HepG2 (cell line): Measurements from ENCODE around the gene STMN1. TPM values are rescaled to one million over a fixed set of nuclear protein-coding genes. Genes with fewer than 3 reads are reported as not detected.
A peak's percentile ranks its signal among the peaks of the same experiment; 100 is the strongest.
"Not testable (repeated sequence)": the region's sequence is repeated elsewhere in the genome, so short reads cannot be mapped to it uniquely, and the experiment has no call there.

Experiments used
- ATAC-seq: fragments of 200-7000 bp; cut with Tn5 transposase; 3 replicates; pipeline ENCODE4 v1.9.1; 2020; ENCODE audit warnings: mild to moderate bottlenecking, moderate library complexity
- BruUV-seq: library from RNA; stranded (reverse); fragments of 400-500 nt; replicated peaks from 2 replicates; lab custom pipeline; 2021; lab: Mats Ljungman, UMichigan
- CTCF ChIA-PET: fragments of 300-600 bp; formaldehyde crosslinking; extraction: SDS; loops from one replicate; lab custom pipeline; 2021; ENCODE audit warnings: low total read pairs, inconsistent platforms, low intra/inter-chr PET ratio; lab: Yijun Ruan, JAX
- POLR2A ChIA-PET: fragments of 350-600 bp; sonication (Branson Sonifier 250); formaldehyde crosslinking; loops from one replicate; lab custom pipeline; 2020; ENCODE audit warnings: antibody characterized with exemption, inconsistent platforms; lab: Yijun Ruan, JAX
- DNase-seq: peaks from one replicate; pipeline ENCODE4 v3.0.0-alpha.2; 2015; ENCODE audit warnings: low spot score
- FAIRE-seq: peaks from 3 replicates; lab custom pipeline; 2011; peaks lifted over from hg19 to GRCh38; lab: Jason Lieb, UNC
- H2AFZ ChIP-seq: one replicate; pipeline ENCODE4 v1.6.1; 2011; ENCODE audit warnings: low read length, inconsistent platforms
- H3K27ac ChIP-seq: fragments of 300-600 bp; 3 replicates; pipeline ENCODE4 v1.8.0; 2011; ENCODE audit warnings: mixed run types, mild to moderate bottlenecking, mixed read lengths, low read length, inconsistent platforms; ENCODE audit not compliant: insufficient read depth; ENCODE audit errors: extremely low read length
- H3K27me3 ChIP-seq, 2 experiments: fragments of 200-600 bp in 1 of 2; 2 replicates in 1 of 2; 3 replicates in 1 of 2; pipeline versions ENCODE4 v1.6.0 to v1.8.0; 2011; ENCODE audit warnings: low read length in 2 of 2, mild to moderate bottlenecking in 2 of 2, moderate library complexity in 2 of 2, inconsistent platforms in 1 of 2; ENCODE audit not compliant: insufficient read depth in 2 of 2, control insufficient read depth in 1 of 2
- H3K36me3 ChIP-seq, 2 experiments: fragments of 200-600 bp in 1 of 2; replicated peaks in 1 of 2; 2 replicates in 1 of 2; 3 replicates in 1 of 2; pipeline versions ENCODE4 v1.5.1 to v1.8.0; 2011; ENCODE audit warnings: low read length in 2 of 2, inconsistent platforms in 1 of 2; ENCODE audit not compliant: insufficient read depth in 2 of 2, control insufficient read depth in 1 of 2
- H3K4me1 ChIP-seq: 2 replicates; pipeline ENCODE4 v1.5.1; 2012; ENCODE audit warnings: low read length, inconsistent platforms; ENCODE audit not compliant: insufficient read depth
- H3K4me2 ChIP-seq: 2 replicates; pipeline ENCODE4 v1.6.0; 2011; ENCODE audit warnings: low read depth, low read length, inconsistent platforms
- H3K4me3 ChIP-seq, 3 experiments: fragments of 200-600 bp in 1 of 3; sonication (generic), shearing (Covaris generic) in 1 of 3; replicated peaks in 1 of 3; 2 replicates each; pipeline ENCODE4 v1.5.1; 2011 to 2016; ENCODE audit warnings: low read length in 3 of 3, inconsistent platforms in 2 of 3, low read depth in 2 of 3, mild to moderate bottlenecking in 2 of 3, control low read depth in 1 of 3, mixed read lengths in 1 of 3; ENCODE audit not compliant: insufficient read depth in 1 of 3
- H3K79me2 ChIP-seq: one replicate; pipeline ENCODE4 v1.6.1; 2011; ENCODE audit warnings: low read length, inconsistent platforms; ENCODE audit not compliant: insufficient read depth
- H3K9ac ChIP-seq: 2 replicates; pipeline ENCODE4 v1.6.0; 2011; ENCODE audit warnings: mild to moderate bottlenecking, low read depth, low read length, inconsistent platforms; ENCODE audit not compliant: insufficient read depth
- H3K9me3 ChIP-seq: 2 replicates; pipeline ENCODE4 v1.5.1; 2012; ENCODE audit warnings: mild to moderate bottlenecking, low read length
- H4K20me1 ChIP-seq: 2 replicates; pipeline ENCODE4 v1.6.0; 2011; ENCODE audit warnings: inconsistent platforms, mild to moderate bottlenecking, low read length, moderate library complexity; ENCODE audit not compliant: insufficient read depth
- ATF7 ChIP-seq, 2 experiments: fragments of 450-650 bp in 1 of 2; sonication (generic) in 1 of 2; formaldehyde crosslinking in 1 of 2; IDR thresholded peaks; 2 replicates each; pipeline versions ENCODE4 v1.4.0 to v1.6.1; 2016 to 2020; ENCODE audit warnings: antibody characterized with exemption in 1 of 2, mild to moderate bottlenecking in 1 of 2, missing genetic modification reagents in 1 of 2
- JUN ChIP-seq: sonication (generic); formaldehyde crosslinking; IDR thresholded peaks from 2 replicates; pipeline ENCODE4 v1.4.0; 2020; ENCODE audit warnings: mild to moderate bottlenecking, missing genetic modification reagents
- whole genome bisulfite sequencing: methylation state at CpG from one replicate; pipeline ENCODE4 v1.1.6; 2017; ENCODE audit warnings: low lambda C conversion rate; 5-methylcytosine and 5-hydroxymethylcytosine counted together
- in situ Hi-C: cut with HindIII; loops from 2 replicates; pipeline ENCODE4 v1.10.0; 2017; ENCODE audit warnings: low pct_unique_long_range_greater_than_20kb; ENCODE audit not compliant: extremely low pct_ligation_motif_present
- intact Hi-C: fragments of 100-400 bp; cut with micrococcal nuclease; formaldehyde crosslinking; loops from one replicate; pipeline ENCODE4 v1.10.0; 2022; ENCODE audit not compliant: unreplicated experiment
- polyA plus RNA-seq, 8 experiments: library from polyadenylated mRNA; depleted of rRNA in 3 of 8; stranded (reverse) in 7 of 8; unstranded in 1 of 8; fragments of >200 nt; fragmentation: Illumina TruSeq in 4 of 8; extraction: Trizol in 4 of 8; gene quantifications; 2 replicates each; pipeline versions ENCODE4 v1.2.1 to v1.2.3, GENCODE V29; 2011 to 2016; ENCODE audit warnings: low read depth in 4 of 8, missing spikeins in 1 of 8, mixed read lengths in 1 of 8; ENCODE audit not compliant: insufficient read depth in 1 of 8
- total RNA-seq, 5 experiments: library from RNA; depleted of rRNA; stranded (reverse); fragments of >200 nt; fragmentation: Illumina TruSeq; extraction: Trizol; gene quantifications; 2 replicates each; pipeline ENCODE4 v1.2.3, GENCODE V29; 2016; ENCODE audit warnings: low read depth in 1 of 5
- TF ChIP-seq, protein P1 (sequence below): sonication (generic); formaldehyde crosslinking; IDR thresholded peaks from 2 replicates; pipeline ENCODE4 v1.4.0; 2020; ENCODE audit warnings: missing genetic modification reagents

The STMN1 gene
- total and polyA plus RNA-seq, 2 of the 13 experiments (the other 11 are each of a cell fraction or from before 2014, with no cell fraction given): 45.9 to 409 TPM

DNA sequence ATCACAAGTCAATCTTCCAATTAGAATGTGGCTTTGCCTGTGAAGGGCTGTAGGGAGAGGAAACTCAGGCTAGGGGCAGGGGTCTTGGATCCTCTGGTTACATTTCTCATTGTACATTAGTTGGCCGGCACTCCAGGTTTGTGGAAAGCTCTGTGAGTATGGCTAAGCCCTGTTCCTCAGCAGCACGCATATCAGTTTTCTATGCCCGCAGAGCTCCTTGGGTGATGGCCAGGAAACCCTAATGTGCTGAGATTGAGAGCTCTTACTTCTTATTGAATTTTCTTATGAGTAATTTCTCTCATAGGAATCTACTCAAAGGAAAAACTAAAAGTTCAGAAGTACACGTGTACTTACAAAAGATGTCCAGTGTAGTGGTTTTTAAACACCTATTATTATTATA is 30.7 kb upstream of the STMN1 start (continued):
- TF ChIP-seq, protein P1, sequence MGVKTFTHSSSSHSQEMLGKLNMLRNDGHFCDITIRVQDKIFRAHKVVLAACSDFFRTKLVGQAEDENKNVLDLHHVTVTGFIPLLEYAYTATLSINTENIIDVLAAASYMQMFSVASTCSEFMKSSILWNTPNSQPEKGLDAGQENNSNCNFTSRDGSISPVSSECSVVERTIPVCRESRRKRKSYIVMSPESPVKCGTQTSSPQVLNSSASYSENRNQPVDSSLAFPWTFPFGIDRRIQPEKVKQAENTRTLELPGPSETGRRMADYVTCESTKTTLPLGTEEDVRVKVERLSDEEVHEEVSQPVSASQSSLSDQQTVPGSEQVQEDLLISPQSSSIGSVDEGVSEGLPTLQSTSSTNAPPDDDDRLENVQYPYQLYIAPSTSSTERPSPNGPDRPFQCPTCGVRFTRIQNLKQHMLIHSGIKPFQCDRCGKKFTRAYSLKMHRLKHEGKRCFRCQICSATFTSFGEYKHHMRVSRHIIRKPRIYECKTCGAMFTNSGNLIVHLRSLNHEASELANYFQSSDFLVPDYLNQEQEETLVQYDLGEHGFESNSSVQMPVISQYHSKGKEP (CRISPR knock-in tag): no peak

DNA sequence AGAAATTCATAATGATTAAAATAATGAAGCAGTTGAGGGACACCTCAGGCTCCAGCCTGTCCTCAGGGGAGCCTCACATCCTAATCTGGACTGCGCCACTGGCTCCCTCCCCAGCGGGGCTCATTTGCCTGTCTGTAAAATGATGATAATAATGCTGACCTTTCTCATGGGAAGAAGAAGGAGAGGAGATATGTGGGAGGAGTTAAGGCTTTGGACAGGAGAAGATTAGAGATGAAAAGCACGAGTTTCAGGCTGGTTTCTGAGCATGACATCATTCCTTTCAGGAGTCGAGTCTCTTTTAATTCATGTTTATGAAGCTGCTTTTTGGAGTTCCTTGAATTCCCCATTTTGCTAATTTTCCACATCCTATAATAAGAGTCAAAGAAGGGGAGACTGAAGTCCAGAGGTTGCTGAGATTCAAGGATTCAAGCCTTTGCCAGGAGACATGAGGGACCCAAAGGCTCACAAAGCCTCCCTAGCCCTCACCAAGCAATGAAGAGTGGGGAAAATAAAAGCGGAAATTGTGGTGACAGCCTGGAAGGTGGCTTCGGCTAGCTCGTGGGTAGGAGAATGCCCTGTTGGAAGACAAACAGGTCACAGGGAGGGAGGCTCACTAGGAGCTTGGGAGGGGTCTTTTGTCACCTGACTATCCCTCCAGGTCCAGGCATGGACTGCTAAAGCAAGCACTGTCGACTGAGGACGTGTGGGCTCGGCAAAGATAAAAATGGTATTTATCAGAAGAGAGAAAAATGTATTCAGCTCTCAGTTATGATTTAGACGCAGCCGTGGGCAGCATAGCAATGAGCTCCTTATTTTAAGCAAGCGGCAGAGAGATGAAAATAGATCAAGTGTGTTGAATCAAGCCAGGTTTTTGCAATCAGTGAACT is 27.5 kb upstream of the STMN1 start:
- H3K9ac ChIP-seq: no peak overlapping the region
- ChIA-PET CTCF (no interaction called here), POLR2A (no interaction called here)
- no peaks in the 10 kb centered on the region for H3K4me1 ChIP-seq
- in situ Hi-C loops: no loop called here
- no peak for DNase-seq
- no peak overlapping the region for H3K4me3 ChIP-seq
- no peak overlapping the region for H2AFZ ChIP-seq
- no peak overlapping the region for H3K4me2 ChIP-seq
- TF ChIP-seq JUN (CRISPR knock-in tag) (no peak), ATF7 (IDR thresholded peaks at IDR 0.05) (peak; percentile 29; the same call in 1 of the 2 replicates), ATF7 (CRISPR knock-in tag; IDR thresholded peaks at IDR 0.05) (no peak)
- TF ChIP-seq, all 625 proteins: peak for 1
- H3K27me3 ChIP-seq: peaks cover 0 to 21% of the 10 kb centered on the region in 2 experiments; a peak in 3 of 5 replicates
- ATAC-seq (no peak), FAIRE-seq (no peak)
- no peaks in the 10 kb centered on the region for H3K36me3 ChIP-seq
- no peak overlapping the region for H3K27ac ChIP-seq
- H3K79me2 ChIP-seq: no peaks in the 10 kb centered on the region
- no TSS peak for BruUV-seq
- 29% methylated on average over 13 of the region's 13 CpGs for WGBS
- no peaks in the 10 kb centered on the region for H3K9me3 ChIP-seq
- H4K20me1 ChIP-seq: no peaks in the 10 kb centered on the region
- intact Hi-C loops: no loop called here

DNA sequence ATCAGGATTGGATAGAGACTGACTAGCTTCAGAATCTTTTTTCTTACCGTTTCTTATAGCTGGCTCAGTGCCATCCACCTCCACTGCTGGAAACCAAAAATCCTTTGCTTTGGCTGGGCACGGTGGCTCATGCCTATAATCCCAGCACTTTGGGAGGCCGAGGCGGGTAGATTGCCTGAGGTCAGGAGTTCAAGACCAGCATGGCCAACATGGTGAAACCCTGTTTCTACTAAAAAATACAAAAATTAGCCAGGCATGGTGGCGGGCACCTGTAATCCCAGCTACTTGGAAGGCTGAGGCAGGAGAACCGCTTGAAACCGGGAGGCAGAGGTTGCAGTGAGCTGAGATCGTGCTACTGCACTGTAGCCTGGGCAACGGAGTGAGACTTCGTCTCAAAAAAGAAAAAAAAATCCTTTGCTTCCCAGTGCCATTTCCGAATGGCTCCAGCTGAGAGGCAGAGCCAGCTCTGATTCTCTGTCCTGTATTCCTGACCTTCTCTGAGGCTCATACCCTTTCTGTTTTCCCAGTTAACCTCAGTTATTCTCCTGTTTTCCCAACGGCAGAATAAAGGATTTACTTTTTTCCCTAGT is 26.7 kb upstream of the STMN1 start:
- BruUV-seq, FAIRE-seq: not testable (repeated sequence)

More for the DNA sequence above, 26.7 kb upstream of the STMN1 start:
- CTCF ChIA-PET, H3K36me3 ChIP-seq, DNase-seq, in situ Hi-C loops, H3K27ac ChIP-seq, POLR2A ChIA-PET, H4K20me1 ChIP-seq, H3K9ac ChIP-seq, H3K4me3 ChIP-seq, H3K4me2 ChIP-seq, H3K9me3 ChIP-seq, H3K79me2 ChIP-seq, ATAC-seq, intact Hi-C loops, H2AFZ ChIP-seq, H3K4me1 ChIP-seq: not testable (repeated sequence)
- 29% methylated on average over 12 of the region's 12 CpGs for WGBS
- H3K27me3 ChIP-seq: peaks cover 0 to 21% of the 10 kb centered on the region in 2 experiments; a peak in 3 of 5 replicates
